GM12873 (cell line): ENCODE results near the gene CENPO.

ENCODE experiments used
- TF ChIP-seq, protein P1 (sequence below): IDR thresholded peaks from 2 replicates; pipeline ENCODE4 v1.5.1; 2012; ENCODE audit warnings: low read depth, mild to moderate bottlenecking, moderate library complexity, low read length, control low read depth; ENCODE audit not compliant: insufficient read depth; ENCODE audit errors: missing control alignments

CENPO gene

DNA sequence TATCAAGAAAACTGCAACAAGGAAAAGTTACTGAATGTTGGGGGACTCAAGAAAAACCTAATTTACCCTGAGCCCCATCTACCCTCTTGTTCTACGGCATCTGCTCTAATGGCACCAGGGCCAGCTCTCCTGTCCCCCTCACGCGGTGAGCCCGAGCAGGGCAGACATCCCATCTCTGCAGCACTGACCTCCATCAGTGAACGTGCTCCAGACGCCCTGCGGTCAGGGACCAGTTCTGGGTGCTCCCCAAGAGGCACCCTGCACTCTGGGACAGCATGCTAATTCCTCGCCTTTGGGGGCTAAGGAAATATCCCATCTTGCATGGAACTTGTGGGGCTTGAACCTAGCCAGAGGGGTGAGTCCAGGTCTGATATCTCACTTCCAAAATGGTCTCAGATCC, 43.0 kb downstream of the CENPO start:
- TF ChIP-seq, protein P1, sequence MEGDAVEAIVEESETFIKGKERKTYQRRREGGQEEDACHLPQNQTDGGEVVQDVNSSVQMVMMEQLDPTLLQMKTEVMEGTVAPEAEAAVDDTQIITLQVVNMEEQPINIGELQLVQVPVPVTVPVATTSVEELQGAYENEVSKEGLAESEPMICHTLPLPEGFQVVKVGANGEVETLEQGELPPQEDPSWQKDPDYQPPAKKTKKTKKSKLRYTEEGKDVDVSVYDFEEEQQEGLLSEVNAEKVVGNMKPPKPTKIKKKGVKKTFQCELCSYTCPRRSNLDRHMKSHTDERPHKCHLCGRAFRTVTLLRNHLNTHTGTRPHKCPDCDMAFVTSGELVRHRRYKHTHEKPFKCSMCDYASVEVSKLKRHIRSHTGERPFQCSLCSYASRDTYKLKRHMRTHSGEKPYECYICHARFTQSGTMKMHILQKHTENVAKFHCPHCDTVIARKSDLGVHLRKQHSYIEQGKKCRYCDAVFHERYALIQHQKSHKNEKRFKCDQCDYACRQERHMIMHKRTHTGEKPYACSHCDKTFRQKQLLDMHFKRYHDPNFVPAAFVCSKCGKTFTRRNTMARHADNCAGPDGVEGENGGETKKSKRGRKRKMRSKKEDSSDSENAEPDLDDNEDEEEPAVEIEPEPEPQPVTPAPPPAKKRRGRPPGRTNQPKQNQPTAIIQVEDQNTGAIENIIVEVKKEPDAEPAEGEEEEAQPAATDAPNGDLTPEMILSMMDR, result no peak

GRCh38 chr2:24836706-24837105, 43.5 kb downstream of the CENPO start:
- TF ChIP-seq, protein P1, result no peak

- TF ChIP-seq, protein P1, result no peak
These were observed 44.8 kb downstream of the CENPO start for GRCh38 chr2:24837996-24838513.

- TF ChIP-seq, protein P1, result no peak
These were observed 45.3 kb downstream of the CENPO start for GRCh38 chr2:24838541-24838940.

DNA sequence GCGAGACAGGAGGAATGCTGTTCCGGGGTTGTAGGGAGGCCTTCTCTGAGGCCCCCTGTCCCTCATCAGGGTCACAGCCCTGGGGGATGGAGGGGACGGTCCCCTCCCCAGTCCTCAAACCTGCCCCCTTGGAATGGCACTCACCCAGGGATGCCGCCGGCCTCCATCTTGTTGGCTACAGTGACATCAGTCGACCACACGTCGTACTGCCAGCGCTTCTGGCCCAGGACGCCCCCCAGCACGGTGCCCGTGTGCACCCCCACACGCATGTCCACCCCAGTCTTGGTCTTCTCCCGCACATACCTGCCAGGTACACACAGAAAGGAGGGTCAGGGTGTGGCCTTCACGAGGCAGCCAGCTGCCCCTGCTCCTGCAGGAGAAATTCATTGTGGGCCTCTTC, 46.5 kb downstream of the CENPO start:
- TF ChIP-seq, protein P1, result no peak

DNA sequence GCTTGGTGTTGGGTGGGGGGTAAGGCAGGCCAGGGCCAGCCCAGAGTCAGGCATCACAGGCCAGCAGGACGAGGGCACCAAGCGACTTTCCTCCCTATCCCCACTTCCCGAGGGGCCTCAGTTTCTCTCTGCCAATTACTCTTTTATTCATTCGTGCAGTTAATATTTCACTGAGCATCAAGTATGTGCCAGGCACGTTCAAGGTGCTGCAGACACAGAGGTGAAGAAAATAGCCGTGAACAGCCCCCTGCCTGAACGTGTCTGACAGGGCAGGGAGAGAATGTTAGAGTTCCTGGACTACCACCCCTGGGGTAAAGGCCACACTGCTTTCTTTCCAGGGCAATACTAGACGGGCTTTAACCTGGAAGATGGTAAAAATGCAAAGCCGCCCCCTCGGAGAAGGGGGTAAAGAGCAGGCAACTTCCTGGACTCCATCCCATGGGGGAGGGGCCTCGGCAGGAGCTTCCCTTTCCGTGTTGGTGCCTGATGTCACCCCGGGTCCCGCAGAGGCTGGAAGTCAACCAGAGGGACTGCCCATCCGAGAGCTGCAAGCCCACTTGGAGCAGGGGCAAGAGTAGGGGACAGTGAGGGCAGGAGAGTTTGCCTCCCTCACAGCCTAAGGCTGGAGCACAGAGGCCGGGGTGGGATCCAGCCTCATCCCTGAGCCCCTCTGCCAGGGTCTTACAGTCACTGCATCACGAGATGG, 47.1 kb downstream of the CENPO start:
- TF ChIP-seq, protein P1, result no peak

GRCh38 chr2:24840962-24841945, 48.0 kb downstream of the CENPO start:
- TF ChIP-seq, protein P1, result no peak
